Neuron (in vitro differentiated cells): ENCODE data around the gene GPATCH11.

Experiments used
- H2AFZ ChIP-seq: one replicate; pipeline ENCODE4 v1.6.1; 2013; ENCODE audit warnings: low read depth, mild to moderate bottlenecking, inconsistent platforms, low read length, moderate library complexity
- H3K27me3 ChIP-seq: one replicate; pipeline ENCODE4 v1.6.1; 2013; ENCODE audit warnings: low read length; ENCODE audit not compliant: insufficient read depth
- H3K36me3 ChIP-seq: one replicate; pipeline ENCODE4 v1.6.1; 2013; ENCODE audit warnings: low read length; ENCODE audit not compliant: insufficient read depth
- H3K4me1 ChIP-seq: one replicate; pipeline ENCODE4 v1.6.1; 2013; ENCODE audit warnings: low read length; ENCODE audit not compliant: insufficient read depth
- H3K4me3 ChIP-seq: 2 replicates; pipeline ENCODE4 v1.5.1; 2013; ENCODE audit warnings: mild to moderate bottlenecking, low read length, moderate library complexity
- H3K9me3 ChIP-seq: one replicate; pipeline ENCODE4 v1.6.1; 2013; ENCODE audit warnings: low read length

The GPATCH11 gene

GRCh38 chr2:37083873-37084794 is at the start of gene GPATCH11, which contains the start of gene HEATR5B:
GPATCH11 (plus strand) TSS chr2:37084518; CDS start chr2:37088382, 3,864 bp downstream.
HEATR5B (minus strand) TSS chr2:37084372; CDS start chr2:37083414, 958 bp downstream.
- H3K27me3 ChIP-seq: no peaks in the 10 kb centered on the region
- H3K36me3 ChIP-seq: peaks cover 15% of the 10 kb centered on the region
- peak within 1 kb of the TSS; percentile 93 for H2AFZ ChIP-seq
- H3K4me3 ChIP-seq: peak within 1 kb of the TSS; percentile 80
- H3K4me1 ChIP-seq: peaks cover 16% of the 10 kb centered on the region
- H3K9me3 ChIP-seq: no peaks in the 10 kb centered on the region

GRCh38 chr2:37037771-37038170 is 46.5 kb upstream of the GPATCH11 start:
- Histone ChIP-seq H3K36me3 (peaks cover 17% of the 10 kb centered on the region), H3K4me3 (no peak overlapping the region), H3K27me3 (no peaks in the 10 kb centered on the region)

DNA sequence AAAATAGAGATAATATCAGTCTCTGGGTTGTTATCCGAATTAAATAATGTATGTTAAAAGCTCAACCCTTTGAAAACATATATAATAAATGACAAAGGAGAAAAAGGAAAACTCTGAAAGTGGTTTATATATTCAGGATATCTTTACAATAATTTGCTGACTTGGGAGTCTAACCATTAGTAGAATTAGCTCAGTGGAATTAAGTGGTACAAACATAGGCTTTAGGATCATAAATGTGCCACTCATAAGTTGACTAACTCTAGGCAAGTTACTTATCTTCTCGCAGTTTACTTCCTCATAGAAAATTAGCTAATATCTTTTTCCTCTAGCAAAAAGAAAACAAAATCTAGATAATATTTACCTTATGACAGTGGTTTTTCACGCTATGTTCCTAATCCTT is 44.7 kb upstream of the GPATCH11 start:
- Histone ChIP-seq H2AFZ (no peak overlapping the region), H3K9me3 (no peaks in the 10 kb centered on the region), H3K36me3 (peaks cover 17% of the 10 kb centered on the region), H3K4me3 (no peak overlapping the region), H3K27me3 (no peaks in the 10 kb centered on the region), H3K4me1 (no peaks in the 10 kb centered on the region)

More at GRCh38 chr2:37037771-37038170, 46.5 kb upstream of the GPATCH11 start:
- Histone ChIP-seq H3K4me1 (no peaks in the 10 kb centered on the region), H2AFZ (no peak overlapping the region), H3K9me3 (no peaks in the 10 kb centered on the region)

DNA sequence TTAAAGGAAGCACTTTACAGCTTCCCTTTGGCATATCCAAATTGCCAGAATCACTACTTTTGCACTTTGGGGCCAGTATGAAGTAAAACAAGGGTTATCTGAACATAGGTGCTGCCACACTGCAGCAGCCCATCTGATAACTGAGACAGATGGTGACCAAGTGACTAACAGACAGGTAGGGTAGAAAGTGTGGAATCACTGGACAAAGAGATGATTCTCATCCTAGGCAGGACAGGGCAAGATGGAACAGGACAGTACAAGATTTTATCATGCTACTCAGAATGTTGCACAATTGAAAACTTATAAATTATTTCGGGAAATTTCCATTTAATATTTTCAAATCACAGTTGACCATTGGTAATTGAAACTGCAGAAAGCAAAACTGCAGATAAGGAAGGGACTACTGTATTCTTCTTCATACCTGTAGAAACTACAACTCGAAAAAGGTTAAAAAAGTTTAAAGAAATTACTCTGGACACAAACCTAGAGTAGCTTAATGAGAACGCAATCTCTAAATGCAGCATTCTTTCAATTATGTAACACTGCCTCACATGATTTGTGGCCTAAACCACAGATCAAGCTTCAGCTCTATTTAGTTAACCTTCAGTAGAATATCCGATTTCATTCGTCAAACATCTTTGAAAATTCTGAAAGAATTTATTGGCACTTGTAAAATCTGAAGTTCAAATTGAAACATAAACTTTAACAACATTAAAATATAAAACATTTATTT is 31.6 kb upstream of the GPATCH11 start:
- Histone ChIP-seq H3K36me3 (peaks cover 48% of the 10 kb centered on the region), H3K9me3 (no peaks in the 10 kb centered on the region), H2AFZ (no peak overlapping the region), H3K4me3 (no peak overlapping the region), H3K4me1 (no peaks in the 10 kb centered on the region), H3K27me3 (no peaks in the 10 kb centered on the region)

DNA sequence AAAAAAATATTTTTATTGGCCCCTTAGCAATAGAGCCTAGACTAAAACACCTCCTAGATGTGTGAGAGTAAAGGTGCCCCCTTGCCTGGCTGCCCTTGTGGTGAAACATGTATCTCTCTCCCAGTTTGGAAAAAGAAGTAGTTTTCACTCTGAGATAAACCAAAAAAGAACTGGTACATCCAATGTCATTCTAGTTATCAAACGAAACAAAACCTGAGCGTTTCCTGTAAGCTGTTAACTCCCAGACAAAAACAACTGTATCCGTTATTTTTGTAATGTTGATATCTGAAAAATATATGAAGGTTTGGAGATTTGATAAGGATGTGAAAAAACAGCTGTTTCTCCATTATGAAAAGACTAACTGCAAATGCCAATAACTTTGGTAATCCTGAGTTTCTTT is 24.5 kb upstream of the GPATCH11 start:
- Histone ChIP-seq H3K4me3 (no peak overlapping the region), H3K36me3 (peaks cover 47% of the 10 kb centered on the region), H3K9me3 (no peaks in the 10 kb centered on the region), H3K27me3 (no peaks in the 10 kb centered on the region), H3K4me1 (no peaks in the 10 kb centered on the region), H2AFZ (no peak overlapping the region)

- no peaks in the 10 kb centered on the region for H3K27me3 ChIP-seq
- no peak overlapping the region for H2AFZ ChIP-seq
- no peaks in the 10 kb centered on the region for H3K9me3 ChIP-seq
- H3K4me3 ChIP-seq: no peak overlapping the region
- no peaks in the 10 kb centered on the region for H3K4me1 ChIP-seq
- H3K36me3 ChIP-seq: peaks cover 46% of the 10 kb centered on the region
These were observed 23.9 kb upstream of the GPATCH11 start for GRCh38 chr2:37060446-37060845.

DNA sequence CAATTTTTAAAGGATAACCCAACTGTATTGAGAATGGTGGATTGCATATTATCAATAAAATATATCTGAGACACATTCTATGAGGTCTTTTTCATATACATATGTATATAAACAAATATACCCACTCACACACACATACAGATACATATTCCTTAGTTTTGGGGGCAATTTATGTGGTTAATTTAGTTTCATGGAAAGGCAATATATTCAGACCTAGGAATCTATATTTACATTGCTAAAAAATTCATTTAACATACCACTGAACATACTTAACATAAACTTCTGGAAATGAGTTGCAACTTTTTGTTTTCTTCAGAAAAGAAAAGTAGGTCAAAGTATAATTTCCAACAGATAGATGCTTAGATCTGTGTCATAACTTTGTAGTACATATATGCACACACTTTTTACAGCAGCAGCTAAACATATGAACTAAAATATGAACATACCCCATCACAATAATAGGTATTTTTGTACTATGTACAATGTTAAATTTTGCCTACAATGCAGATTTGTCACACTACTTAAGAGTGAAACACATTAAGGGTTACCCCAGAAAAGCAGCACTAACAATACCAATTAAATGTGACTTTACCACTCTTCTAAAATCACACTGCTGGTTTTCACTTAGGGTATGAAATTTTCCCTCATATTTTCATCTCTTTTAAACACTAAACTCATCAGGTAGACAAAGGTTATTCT is 23.2 kb upstream of the GPATCH11 start:
- Histone ChIP-seq H3K27me3 (no peaks in the 10 kb centered on the region), H3K9me3 (no peaks in the 10 kb centered on the region), H2AFZ (no peak overlapping the region), H3K4me3 (no peak overlapping the region), H3K36me3 (peaks cover 46% of the 10 kb centered on the region), H3K4me1 (no peaks in the 10 kb centered on the region)

DNA sequence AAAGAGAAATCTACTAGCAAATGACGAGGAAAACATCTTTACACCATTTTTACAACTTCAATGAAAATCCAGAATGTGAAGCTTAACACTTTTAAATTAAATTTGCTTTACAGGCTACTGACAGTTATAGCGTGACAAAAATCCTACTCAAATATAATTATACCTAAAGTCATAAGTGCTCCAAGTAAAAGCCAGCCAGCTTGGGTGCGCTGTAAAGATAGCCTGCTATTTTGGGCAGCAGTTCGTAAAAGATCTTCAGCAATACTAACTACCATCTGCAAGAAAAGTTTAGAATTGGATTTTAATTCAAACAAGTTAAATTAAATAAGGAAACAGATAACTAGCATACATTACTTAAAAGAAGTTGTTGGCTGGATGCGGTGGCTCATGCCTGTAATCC is 22.5 kb upstream of the GPATCH11 start:
- Histone ChIP-seq H2AFZ (no peak overlapping the region), H3K4me3 (no peak overlapping the region), H3K9me3 (no peaks in the 10 kb centered on the region), H3K4me1 (no peaks in the 10 kb centered on the region), H3K27me3 (no peaks in the 10 kb centered on the region), H3K36me3 (peaks cover 44% of the 10 kb centered on the region)

DNA sequence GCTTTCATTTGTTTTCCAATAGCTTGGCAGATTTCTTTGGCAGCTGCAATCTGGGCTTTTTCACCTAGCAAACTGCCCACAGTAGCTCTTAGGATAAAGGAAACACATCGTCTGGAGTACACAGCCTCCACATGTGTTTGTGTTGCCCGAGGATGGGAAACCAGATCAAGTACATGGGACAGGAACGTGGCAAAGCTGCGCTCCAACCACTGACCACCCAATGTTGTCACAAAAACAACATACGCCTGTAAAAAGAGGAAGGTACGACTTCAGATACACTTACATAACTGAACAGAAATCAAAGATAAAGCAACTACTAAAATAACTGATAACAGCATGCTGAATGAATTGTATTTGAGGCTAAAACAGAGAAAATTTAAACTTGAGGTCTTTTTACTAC is 15.6 kb upstream of the GPATCH11 start:
- Histone ChIP-seq H3K4me3 (no peak overlapping the region), H3K36me3 (peaks cover 52% of the 10 kb centered on the region), H3K4me1 (no peaks in the 10 kb centered on the region), H2AFZ (no peak overlapping the region), H3K9me3 (no peaks in the 10 kb centered on the region), H3K27me3 (no peaks in the 10 kb centered on the region)

- no peaks in the 10 kb centered on the region for H3K4me1 ChIP-seq
These were observed 13.4 kb upstream of the GPATCH11 start for GRCh38 chr2:37070931-37071330.

GRCh38 chr2:37080266-37080665 is 4.1 kb upstream of the GPATCH11 start:
- Histone ChIP-seq H3K4me1 (peaks cover 13% of the 10 kb centered on the region), H3K27me3 (no peaks in the 10 kb centered on the region), H3K9me3 (no peaks in the 10 kb centered on the region), H3K36me3 (peaks cover 30% of the 10 kb centered on the region), H2AFZ (no peak overlapping the region), H3K4me3 (no peak overlapping the region)

More at GRCh38 chr2:37070931-37071330, 13.4 kb upstream of the GPATCH11 start:
- H3K9me3 ChIP-seq: no peaks in the 10 kb centered on the region
- H3K4me3 ChIP-seq: no peak overlapping the region
- H3K36me3 ChIP-seq: peaks cover 51% of the 10 kb centered on the region
- H2AFZ ChIP-seq: no peak overlapping the region
- H3K27me3 ChIP-seq: no peaks in the 10 kb centered on the region

DNA sequence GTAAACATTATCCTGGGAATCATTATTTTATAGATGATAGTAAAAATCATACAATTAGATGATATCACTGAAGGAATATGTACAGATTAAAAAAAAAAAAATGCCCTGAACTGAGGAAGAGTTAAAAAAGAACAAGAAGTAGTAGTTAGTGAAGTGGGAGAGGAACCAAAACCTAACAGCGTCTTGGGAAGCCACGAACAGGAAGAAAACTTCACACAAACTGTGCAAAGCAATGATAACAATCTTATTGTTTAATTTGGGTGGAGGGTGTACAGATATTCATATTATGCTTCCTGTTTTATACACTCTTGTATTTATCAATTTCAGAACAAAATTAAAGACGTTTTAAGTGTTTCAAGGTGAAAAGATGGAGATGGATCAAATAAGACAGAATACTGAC is 3.6 kb upstream of the GPATCH11 start:
- Histone ChIP-seq H3K27me3 (no peaks in the 10 kb centered on the region), H3K9me3 (no peaks in the 10 kb centered on the region), H3K36me3 (peaks cover 30% of the 10 kb centered on the region), H2AFZ (no peak overlapping the region), H3K4me3 (no peak overlapping the region), H3K4me1 (peaks cover 16% of the 10 kb centered on the region)

DNA sequence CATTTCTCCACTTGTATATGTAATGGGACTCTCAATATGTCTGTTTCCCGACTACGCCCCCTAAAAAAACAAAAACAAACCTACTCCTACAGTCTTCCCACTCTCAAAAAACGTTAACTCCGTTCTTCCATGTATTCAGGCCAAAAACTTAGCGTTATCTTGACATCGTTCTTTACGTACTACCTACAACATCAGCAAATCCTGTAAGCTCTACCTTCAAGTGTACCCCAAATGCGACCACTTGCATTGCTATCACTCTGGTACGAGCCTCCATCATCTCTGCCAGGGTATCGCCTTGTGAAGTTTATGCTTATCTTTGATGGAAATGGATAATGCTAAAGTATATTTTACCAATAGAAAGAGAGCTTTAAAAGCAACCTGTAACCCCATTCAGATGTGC is 479 bp downstream of the GPATCH11 start:
- H3K36me3 ChIP-seq: peaks cover 17% of the 10 kb centered on the region
- H3K27me3 ChIP-seq: no peaks in the 10 kb centered on the region
- H3K4me3 ChIP-seq: peak overlapping the region; percentile 80
- H3K9me3 ChIP-seq: no peaks in the 10 kb centered on the region
- peak overlapping the region; percentile 93 for H2AFZ ChIP-seq
- H3K4me1 ChIP-seq: peaks cover 16% of the 10 kb centered on the region
